Stimulated activated naive CD8-positive, alpha-beta T cell treated with anti-CD3 and anti-CD28 coated beads, Interleukin-15, Interleukin-2, amounts not matched to agents 100 U/mL and 50 U/mL, for 24 hours (primary cell): ENCODE data around the gene FUCA1.
"Not testable (repeated sequence)": the region's sequence is repeated elsewhere in the genome, so short reads cannot be mapped to it uniquely, and the experiment has no call there.

Experiments
- ATAC-seq: fragments of 150-1000 bp; cut with Tn5 transposase; one replicate; pipeline ENCODE4 v1.10.0; 2021
- DNase-seq: peaks from one replicate; pipeline ENCODE4 v3.0.0; 2021

Gene FUCA1

DNA sequence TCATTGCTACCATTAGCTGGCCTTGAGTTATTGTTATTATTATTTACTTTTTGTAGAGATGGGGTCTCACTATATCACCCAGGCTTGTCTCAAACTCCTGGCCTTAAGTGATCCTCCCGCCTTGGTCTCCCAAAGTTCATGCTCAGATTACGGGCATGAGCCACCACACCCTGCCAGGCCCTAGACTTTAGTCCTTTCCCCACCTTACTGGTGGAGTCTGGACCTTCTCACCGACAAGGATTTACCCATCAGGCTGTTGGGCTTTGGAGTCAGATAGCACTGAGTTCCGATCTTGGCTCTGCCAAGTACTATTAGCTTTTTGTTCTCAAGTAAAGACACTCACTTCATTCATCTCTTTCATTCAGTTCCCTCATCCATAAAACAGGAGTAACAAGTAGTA, 27.9 kb upstream of the FUCA1 start:
- ATAC-seq (no peak), DNase-seq (no peak)

DNA sequence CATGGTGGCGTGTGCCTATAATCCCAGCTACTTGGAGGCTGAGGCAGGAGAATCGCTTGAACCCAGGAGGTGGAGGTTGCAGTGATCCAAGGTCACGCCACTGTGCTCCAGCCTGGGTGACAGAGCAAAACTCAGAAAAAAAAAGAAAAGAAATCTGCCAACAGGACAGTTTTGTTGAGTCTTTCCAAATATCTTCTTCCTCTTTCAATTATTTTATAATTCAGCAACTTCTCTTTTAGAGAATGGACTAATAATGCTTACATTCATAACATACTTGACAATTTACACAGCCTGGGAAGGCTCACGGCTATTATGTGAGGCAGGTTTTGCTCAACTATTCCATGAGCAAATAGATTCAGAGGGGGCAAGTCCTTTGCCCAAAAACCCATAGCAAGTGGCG, 27.0 kb upstream of the FUCA1 start:
- DNase-seq: no peak
- ATAC-seq: no peak

DNA sequence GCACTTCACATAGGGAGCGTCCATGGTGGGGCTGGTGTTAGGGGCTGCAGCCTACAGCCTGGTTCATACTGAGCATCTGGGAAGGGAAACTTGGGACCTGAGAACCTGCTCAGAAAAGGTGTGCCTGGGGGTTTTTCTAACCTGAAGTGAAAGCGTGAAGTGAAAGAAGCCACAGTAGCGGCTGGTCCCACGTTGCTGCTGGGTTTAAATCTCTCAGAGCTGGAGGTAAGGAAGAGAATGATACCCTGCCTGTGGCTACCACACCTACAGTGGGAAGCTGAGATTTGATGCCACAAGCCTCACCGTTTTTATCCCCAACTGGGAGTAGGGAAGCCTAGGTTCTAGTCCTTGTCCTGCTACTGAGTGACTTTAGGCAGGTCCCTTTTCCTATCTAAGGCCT, 21.0 kb upstream of the FUCA1 start:
- ATAC-seq (no peak), DNase-seq (no peak)

DNA sequence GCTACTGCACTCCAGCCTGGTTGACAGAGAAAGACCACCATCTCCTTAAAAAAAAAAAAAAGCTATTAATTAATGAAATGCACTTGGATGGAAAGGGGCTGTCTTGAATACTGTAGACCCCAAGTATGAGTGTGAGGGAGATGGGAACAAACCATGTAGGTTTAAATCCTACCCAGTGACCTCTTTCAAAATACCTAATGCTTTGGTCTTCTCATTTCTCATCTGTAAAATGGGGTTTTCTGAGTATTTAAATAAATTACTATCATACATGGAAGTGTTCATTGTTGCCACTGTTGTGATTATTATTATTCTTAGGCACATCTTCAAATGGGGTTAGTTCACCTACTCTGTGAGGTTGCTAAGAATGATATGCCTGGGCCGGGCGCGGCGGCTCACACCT, 17.1 kb upstream of the FUCA1 start:
- ATAC-seq (no peak), DNase-seq (no peak)

DNA sequence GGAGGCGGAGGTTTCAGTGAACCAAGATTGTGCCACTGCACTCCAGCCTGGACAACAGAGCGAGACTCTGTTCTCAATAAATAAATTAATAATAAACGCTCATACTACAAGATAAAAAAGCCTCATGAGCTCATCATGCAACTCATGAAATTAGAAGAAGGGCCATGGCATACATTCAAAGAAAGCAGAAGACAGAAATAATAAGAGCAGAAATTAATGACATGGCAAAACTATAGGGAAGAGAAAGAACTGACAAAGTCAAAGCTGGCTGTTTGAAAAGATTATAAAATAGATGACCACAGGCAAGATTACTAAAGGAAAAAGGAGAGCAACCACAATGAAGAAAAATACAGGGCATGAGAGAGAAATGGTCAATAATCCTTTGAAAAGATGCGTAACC, 14.7 kb upstream of the FUCA1 start:
- ATAC-seq: no peak

DNA sequence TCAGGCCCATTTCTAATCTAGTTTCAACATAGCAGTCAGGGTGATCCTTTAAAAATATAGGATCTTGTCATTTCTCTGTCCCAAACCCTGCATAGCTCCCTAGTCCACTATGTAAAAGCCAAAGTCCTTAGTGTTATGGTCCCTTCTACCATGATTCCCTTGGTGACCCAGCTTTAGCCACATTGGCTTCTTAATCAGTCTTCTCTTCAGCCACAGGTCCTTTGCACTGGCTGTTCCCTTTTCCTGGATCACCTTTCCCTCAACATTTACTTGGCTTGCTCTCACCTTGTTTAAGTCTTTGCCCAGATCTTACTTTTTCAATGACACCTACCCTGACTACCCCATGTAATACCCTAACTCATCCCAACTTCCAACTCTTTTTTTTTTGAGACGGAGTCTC, 11.7 kb upstream of the FUCA1 start:
- no peak for ATAC-seq
- DNase-seq: no peak

More for the DNA sequence above, 14.7 kb upstream of the FUCA1 start:
- DNase-seq: no peak

DNA sequence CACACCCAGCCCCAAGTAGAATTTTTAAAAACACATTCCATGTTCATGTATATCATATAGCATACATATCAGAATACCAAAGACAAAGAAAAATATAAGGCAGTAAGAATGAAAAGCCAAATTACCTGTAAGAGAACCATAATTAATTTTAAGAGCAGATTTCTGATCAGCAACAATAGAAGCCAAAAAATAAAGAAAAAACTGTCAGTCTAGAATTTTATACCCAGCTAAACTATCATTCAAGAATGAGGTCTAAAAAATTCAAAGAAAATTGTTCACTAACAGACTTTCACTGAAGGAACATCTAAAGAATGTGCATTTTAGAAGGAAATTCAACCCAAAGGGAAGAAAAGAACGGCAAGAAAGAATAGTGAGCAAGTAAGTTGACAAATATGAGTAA, 10.6 kb upstream of the FUCA1 start:
- ATAC-seq (no peak), DNase-seq (no peak)

DNA sequence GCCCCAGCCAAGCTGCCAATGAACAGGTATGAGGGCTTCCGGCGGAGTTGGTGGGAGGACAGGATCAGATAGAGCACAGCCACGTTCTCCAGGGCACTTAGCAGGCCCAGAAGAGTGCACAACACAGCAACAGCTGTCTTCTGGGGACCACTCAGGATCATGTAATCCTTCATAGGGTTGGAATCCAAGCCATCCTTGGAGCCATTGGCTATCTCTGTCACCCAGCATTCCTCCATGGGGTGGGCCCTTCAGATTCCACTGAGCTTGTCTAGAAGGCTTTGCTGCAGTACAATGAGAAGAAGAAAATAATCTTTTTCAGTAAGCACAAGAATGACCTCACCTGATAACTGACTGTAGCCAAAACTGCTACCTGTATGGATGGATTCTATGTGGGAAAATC, 7.3 kb upstream of the FUCA1 start:
- DNase-seq (no peak), ATAC-seq (no peak)

DNA sequence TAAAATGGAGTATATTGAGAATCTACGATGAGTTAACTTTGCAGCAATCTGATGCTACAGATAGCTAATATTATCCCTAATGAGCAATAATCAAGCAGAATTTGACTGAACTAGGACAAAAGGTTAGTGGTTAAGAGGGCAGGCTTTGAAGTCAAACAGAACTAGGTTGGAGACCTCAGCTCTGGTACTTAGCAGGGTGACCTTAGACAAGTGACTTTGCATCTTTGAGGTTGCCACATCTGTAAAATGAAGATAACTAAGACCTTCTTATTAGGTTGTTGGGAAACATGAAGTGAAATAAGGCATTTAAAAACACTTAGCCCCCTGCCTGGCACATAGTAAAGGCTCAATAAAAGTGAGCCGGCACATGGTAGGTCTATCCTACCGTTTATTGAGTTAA, 4.3 kb upstream of the FUCA1 start:
- no peak for ATAC-seq
- no peak for DNase-seq

DNA sequence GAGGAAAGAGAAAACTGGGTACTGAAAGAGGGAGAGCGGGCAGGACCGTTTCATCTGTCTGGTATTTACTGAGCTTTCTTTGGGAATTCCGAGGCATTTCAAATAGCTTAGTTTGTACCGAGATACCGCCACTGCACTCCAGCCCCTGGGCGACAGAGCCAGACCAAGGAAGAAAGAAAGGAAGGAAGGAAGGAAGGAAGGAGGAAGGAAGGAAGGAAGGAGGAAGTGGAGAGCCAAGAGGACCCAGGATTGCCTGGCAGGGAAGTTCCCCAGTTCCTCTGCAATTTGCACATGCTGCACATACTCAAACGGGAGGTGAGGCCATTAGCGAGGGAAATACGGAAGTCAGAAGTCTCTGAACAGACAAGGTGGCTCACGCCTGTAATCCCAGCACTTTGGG, 961 bp upstream of the FUCA1 start:
- DNase-seq (no peak), ATAC-seq (no peak)

DNA sequence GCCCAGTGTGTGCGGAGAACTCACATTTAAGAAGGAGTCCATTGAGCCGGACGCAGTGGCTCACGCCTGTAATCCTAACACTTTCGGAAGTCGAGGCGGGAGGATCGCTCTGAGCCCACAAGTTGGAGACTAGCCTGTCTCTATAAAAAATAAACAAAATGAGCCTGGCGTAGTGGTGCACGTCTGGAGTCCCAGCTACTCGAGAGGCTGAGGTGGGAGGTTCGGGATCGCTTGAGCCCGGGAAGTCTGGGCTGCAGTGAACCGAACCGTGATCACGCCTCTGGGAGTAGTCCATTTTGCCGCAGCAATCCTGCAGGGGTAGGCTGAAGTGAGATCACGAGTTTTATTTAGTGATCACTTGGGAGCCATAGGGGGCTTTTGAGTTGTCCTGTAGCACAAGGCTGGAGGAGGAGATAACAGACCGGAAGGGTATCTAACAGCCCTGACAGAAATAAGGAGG, 497 bp upstream of the FUCA1 start:
- ATAC-seq: no peak

DNA sequence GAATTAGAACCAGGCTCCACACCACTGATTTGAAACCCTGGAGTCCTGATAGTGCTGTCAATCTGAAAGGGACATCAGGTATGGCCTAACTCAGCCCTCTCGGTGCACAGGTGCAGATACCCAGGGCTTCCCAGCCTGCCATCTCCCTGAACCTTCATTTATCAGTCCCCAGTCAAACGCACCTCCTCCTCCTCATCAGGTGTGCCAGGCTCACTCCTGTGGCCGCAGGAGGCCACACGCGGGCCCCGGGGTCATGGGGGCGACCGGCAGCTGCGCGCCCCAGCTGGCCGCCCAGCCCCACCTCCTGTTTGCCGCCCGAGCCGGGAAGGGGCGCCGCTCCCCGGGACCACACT, 572 bp downstream of the FUCA1 start:
- ATAC-seq (no peak), DNase-seq (no peak)

More for the DNA sequence above, 497 bp upstream of the FUCA1 start:
- no peak for DNase-seq

DNA sequence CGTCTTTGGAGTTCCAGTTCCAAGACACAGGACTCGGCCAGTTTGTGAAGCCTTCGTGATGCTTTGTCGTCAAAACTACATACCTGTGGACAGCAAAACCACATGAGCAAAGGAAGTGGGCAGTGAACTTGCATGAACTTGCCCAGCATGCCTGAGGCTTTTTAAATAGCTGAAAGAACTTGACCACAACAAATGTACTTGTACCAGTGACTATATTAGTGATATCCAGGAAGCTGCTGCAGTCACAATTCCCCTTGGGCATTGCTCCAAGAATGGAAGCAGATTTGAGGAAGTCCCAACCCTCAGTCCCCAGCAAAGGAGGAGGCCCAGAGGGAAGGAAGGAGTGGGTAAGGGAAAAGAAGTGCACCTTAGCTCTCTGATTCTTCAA, 2.6 kb downstream of the FUCA1 start:
- DNase-seq (no peak), ATAC-seq (no peak)

DNA sequence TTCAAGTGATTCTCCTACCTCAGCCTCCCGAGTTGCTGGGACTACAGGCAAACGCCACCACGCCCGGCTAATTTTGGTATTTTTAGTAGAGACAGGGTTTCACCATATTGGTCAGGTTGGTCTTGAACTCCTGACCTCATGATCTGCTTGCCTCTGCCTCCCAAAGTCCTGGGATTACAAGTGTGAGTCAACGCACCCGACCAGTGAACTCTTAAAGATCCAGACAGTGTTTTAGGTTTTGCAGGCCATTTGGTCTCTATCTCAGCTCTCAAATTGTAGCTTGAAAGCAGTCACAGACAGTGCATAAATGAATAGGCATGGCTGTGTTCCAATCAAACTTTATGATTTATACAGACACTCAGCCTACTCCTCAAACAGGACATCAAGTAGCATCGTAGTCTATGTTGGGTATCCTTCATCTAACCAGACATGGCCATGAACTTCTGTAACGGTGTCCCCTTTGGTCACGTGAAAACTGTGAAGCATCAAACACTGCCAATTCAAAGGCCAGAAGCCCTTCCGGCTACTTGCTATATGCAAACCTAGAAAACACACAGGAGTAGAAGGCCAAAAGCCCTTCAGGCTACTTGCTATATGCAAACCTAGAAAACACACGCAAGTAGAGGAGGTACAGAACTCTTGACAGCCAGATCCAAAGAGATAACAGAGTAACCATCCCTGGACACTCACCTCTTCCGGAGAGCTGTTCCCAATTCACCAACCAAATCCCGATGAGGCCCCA, 3.1 kb downstream of the FUCA1 start:
- ATAC-seq (no peak), DNase-seq (no peak)

DNA sequence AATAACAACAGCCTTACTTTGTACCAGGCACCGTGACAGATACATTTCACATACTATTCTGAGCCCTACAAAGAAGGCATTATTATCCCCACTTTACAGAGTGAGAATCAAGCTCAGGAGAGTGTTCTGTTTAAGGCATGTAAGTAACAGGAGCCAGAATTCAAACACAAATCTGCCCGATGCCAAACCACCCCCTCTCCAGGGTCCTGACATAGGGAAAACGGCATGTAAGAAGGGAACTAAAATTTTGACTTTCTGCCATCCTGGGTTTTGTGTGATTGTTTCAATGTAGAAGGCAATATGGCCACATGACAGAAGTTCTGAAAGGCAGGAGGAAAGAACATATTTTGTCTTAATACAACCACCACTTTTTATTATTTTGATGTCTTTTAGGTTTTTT, 5.5 kb downstream of the FUCA1 start:
- ATAC-seq: no peak
- DNase-seq: no peak

DNA sequence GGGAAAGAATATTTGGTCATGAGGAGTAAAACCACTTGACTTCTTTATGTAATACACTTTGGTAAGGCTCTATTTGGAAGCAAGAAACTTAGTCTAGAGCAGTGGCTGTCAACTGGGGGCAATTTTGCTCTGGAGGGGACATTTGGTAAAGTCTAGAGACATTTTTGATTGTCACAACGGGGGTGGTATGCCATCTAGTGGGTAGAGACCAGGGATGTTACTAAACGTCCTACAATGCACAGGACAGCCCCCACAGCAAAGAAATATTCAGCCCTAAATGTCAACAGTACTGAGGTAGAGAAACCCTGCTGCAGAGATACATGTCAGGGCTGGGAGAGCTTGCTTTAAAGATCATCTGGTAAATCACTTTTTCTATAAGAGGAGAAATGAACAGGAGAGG, 13.5 kb downstream of the FUCA1 start:
- no peak for DNase-seq
- peak; percentile 49 for ATAC-seq

DNA sequence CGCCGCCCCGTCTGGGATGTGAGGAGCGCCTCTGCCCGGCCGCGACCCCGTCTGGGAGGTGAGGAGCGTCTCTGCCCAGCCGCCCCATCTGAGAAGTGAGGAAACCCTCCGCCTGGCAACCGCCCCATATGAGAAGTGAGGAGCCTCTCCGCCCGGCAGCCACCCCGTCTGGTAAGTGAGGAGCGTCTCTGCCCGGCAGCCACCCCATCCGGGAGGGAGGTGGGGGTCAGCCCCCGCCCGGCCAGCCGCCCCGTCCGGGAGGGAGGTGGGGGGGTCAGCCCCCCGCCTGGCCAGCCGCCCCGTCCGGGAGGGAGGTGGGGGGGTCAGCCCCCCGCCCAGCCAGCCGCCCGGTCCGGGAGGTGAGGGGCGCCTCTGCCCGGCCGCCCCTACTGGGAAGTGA, 15.0 kb downstream of the FUCA1 start:
- not testable (repeated sequence) for DNase-seq, ATAC-seq

DNA sequence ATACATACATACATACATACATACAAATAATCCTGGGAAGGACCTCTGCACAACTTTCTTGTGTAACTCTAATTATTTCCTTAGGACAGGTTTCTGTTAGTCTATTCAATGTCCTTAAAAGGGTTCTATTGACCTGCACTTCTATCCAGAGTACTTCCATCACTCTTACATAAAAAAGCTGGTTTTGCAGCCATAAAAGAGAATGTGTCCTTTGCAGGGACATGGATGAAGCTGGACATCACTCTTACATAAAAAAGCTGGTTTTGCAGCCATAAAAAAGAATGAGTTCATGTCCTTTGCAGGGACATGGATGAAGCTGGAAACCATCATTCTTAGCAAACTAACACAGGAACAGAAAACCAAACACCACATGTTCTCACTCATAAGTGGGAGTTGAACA, 16.7 kb downstream of the FUCA1 start:
- not testable (repeated sequence) for ATAC-seq, DNase-seq

DNA sequence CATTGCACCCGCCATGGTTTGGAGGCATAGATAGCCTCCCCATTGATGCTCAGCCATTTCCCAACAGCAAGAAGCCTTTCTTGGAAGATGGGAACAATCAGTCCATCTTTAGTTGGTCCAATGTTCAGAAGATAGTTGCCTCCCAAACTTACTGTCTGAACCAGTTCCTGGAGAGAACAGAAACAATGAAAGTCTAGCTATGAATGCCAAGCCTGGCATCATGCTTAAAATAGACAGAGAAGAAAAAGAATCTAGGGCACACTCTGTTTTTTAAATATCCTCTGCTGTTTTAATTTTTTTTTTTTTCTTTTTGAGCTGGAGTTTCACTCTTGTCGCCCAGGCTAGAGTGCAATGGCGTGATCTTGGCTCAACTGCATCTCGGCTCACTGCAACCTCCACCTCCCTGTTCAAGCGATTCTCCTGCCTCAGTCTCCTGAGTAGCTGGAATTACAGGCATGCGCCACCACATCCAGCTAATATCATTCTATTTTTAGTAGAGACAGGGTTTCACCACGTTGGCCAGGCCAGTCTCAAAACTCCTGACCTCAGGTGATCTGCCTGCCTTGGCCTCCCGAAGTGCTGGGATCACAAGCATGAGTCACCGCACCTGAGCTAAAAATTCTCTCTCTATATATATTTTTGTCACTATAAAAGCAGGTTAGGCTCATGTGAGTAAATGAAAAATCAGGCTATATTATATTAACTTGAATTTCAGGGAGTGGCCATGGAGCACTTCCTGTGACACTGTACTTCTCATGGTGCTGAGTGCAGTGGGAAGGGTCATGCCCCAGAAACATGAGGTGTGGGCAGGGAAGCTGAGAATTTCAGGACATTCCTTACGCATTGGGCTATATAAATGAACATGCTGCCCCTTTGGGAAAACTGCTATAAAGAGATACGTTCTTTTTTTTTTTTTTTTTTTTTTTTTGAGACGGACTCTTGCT, 19.1 kb downstream of the FUCA1 start:
- ATAC-seq: no peak
- no peak for DNase-seq

DNA sequence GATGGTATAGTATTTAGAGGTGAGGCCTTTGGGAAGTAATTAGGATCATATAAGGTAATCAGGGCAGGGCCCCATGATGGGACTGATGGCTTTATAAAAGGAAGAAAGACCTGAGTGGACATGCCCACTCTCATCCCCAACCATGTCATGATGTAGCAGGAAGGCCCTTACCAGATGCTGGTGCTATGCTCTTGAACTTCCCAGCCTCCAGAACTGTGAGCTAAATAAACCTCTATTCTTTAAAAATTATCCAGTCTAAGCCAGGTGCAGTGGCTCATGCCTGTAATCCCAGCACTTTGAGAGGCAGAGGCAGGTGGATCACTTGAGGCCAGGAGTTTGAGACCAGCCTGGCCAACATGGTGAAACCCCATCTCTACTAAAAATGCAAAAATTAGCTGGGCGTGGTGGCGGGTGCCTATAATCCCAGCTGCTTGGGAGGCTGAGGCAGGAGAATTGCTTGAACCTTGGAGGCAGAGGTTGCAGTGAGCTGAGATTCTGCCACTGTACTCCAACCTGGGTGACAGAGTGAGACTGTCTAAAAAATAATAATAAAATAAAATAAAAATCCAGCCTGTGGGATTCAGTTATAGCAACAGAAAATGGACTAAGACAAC, 20.5 kb downstream of the FUCA1 start:
- not testable (repeated sequence) for ATAC-seq, DNase-seq

DNA sequence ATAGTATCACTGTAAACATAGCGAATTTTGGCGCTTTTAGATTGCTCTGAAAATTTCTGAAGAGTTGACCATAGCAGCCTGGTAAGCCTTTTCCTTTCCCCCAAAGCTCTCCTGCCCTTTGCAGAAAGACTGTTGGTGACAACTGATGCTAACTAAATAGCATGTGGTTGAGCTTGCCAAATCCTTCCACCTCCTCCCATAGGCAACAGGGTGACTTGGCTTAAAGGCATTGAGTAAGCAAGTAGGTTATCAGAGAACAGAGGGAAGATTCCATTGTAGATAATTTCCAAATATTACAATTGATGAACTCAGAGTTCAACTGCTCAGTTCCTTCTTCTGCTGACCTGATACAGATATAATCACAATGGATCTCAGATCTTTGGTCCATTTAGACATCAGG, 22.9 kb downstream of the FUCA1 start:
- DNase-seq (no peak), ATAC-seq (no peak)

DNA sequence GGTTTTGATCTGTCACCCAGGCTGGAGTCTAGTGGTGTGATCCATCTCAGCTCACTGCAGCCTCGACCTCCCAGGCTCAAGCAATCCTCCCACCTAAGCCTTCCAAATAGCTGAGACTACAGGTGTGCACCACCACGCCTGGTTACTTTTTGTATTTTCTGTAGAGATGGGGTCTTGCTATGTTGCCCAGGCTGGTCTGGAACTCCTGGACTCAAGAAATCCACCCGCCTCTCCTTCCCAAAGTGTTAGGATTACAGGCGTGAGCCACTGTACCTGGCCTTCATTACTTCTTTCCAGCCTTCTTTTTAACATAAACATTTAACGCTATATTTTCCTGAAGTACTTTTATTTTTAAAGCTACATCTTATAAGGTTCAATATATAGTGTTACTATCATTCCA, 24.4 kb downstream of the FUCA1 start:
- no peak for DNase-seq
- ATAC-seq: no peak

DNA sequence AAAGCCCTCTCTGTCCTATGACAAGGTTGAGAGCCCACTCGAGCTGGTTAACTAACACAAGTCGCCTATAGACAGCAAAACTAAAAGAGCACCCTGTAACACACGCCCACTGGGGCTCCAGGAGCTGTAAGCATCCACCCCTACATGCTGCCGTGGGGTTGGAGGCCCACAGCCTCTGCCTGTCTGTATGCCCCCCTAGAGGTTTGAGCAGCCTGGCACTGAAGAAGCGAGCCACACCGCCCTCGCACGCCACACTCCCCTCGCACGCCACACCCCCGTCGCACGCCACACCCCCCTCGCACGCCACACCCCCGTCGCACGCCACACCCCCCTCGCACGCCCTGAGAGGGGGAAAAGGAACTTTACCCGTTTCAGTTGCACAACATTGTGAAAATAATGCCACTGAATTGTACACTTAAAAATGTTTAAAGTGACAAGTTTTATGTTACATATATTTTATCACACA, 29.7 kb downstream of the FUCA1 start:
- DNase-seq: peak; percentile 80
- ATAC-seq: peak; percentile 97
